SK-MEL-5 (cell line): ENCODE measurements around the gene ZNF414. TPM values are rescaled to one million over a fixed set of nuclear protein-coding genes. Genes with fewer than 3 reads are reported as not detected.

Source experiments
- DNase-seq: peaks from one replicate; pipeline ENCODE4 v3.0.0-alpha.2; 2016; ENCODE audit warnings: low read depth, low spot score
- in situ Hi-C: cut with HindIII; loops from 2 replicates; pipeline ENCODE4 v1.10.0; 2016; ENCODE audit warnings: low sequenced_read_pairs, high pct_unique_total_duplicates, low pct_unique_long_range_greater_than_20kb
- total RNA-seq: library from RNA; depleted of rRNA; stranded (reverse); fragments of >200 nt; shearing (Covaris generic); gene quantifications from 2 replicates; pipeline ENCODE4 v1.2.3, GENCODE V29; 2014

ZNF414 gene
- total RNA-seq, 1 experiment from 2014 or later = 3.4 TPM

GRCh38 chr19:8481616-8482015 is 32.4 kb downstream of the ZNF414 start:
- no peak for DNase-seq
- in situ Hi-C loops = no loop called here

GRCh38 chr19:8481201-8481600 is 32.8 kb downstream of the ZNF414 start:
- in situ Hi-C loops = no loop called here

GRCh38 chr19:8478598-8478997 is 35.4 kb downstream of the ZNF414 start:
- no peak for DNase-seq

More at GRCh38 chr19:8481201-8481600, 32.8 kb downstream of the ZNF414 start:
- no peak for DNase-seq

GRCh38 chr19:8477889-8478288 is 36.1 kb downstream of the ZNF414 start:
- no peak for DNase-seq
- in situ Hi-C loops = no loop called here

More at GRCh38 chr19:8478598-8478997, 35.4 kb downstream of the ZNF414 start:
- in situ Hi-C loops = no loop called here

GRCh38 chr19:8476524-8476923 is 37.4 kb downstream of the ZNF414 start:
- no peak for DNase-seq
- in situ Hi-C loops = no loop called here

- peak; percentile 37 for DNase-seq
- in situ Hi-C loops = no loop called here
Measured at GRCh38 chr19:8475005-8475404, 39.0 kb downstream of the ZNF414 start.

GRCh38 chr19:8473648-8474476 is 40.1 kb downstream of the ZNF414 start:
- in situ Hi-C loops = no loop called here
- DNase-seq = no peak

GRCh38 chr19:8469613-8470368 is 44.2 kb downstream of the ZNF414 start:
- in situ Hi-C loops = no loop called here
- DNase-seq = no peak

- in situ Hi-C loops = no loop called here
Measured at GRCh38 chr19:8468761-8469373, 45.1 kb downstream of the ZNF414 start.

GRCh38 chr19:8468124-8468523 is 45.8 kb downstream of the ZNF414 start:
- in situ Hi-C loops = no loop called here
- no peak for DNase-seq

More at GRCh38 chr19:8468761-8469373, 45.1 kb downstream of the ZNF414 start:
- no peak for DNase-seq

GRCh38 chr19:8466018-8466417 is 47.9 kb downstream of the ZNF414 start:
- no peak for DNase-seq
- in situ Hi-C loops = no loop called here

- DNase-seq = no peak
- in situ Hi-C loops = no loop called here
Measured at GRCh38 chr19:8463365-8463764, 50.6 kb downstream of the ZNF414 start.

- DNase-seq = no peak
- in situ Hi-C loops = no loop called here
Measured at GRCh38 chr19:8462571-8462970, 51.4 kb downstream of the ZNF414 start.

GRCh38 chr19:8461891-8462290 is 52.1 kb downstream of the ZNF414 start:
- in situ Hi-C loops = no loop called here
- DNase-seq = no peak

GRCh38 chr19:8461376-8461775 is 52.6 kb downstream of the ZNF414 start:
- in situ Hi-C loops = no loop called here
- DNase-seq = no peak

- in situ Hi-C loops = no loop called here
- peak; percentile 13 for DNase-seq
Measured at GRCh38 chr19:8460516-8461298, 53.3 kb downstream of the ZNF414 start.
